ENCODE measurements around the gene ZNF785. TPM values are rescaled to one million over a fixed set of nuclear protein-coding genes. Genes with fewer than 3 reads are reported as not detected.

The ZNF785 gene
- total and polyA plus RNA-seq, 2 of the 13 experiments (the other 11 are each of a cell fraction or from before 2014, with no cell fraction given), result 0.01 TPM; not detected in 1

DNA sequence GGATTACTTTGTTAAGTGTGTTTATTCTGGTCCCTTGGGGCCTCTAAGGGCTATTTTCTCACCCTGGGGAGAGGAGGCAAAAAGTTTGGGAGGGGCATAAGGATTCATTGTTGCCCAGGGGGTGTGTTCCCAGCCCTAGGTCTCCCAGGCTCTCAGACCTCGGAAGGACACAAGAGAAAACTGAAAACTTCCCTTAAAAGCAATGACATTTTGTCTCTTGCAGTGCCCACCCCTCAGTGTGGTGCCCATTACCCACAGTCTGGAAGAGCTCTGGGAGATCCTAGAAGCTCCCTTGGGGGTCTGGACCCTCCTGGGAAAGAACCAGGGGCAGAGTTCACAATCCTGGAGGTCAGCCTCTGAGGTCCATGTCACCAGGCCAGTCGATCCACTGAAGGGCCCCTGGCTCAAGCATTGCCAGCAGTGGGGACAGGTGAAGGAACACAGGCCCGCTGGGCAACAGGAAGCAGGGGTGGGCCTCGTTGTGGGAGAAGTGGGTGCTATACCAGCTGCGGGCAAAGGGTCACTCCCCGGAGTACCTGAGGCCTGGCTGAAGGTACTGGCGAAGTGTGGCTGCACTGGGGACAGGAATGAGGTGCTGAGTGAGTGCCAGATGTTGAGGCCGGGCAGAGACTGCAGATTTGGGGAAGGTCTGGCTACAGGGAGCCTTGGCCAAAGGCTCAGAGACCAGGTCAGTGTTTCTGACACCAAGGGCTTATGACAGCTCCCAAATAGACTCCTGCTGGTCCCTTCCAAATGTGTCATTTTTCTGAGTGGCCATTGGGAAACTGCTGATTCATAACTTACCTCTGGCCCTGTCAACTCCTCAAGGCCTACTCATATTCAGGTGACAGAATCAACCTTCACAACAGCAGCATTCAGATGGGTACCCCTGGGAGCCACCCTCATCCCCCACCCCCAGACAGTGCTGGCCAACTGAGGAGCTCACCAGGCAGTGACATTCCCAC is 46.2 kb downstream of the ZNF785 start (continued):
- TF ChIP-seq PLRG1 (conservative IDR thresholded peaks at IDR 0.05) (no peak), ZNF546 (CRISPR knock-in tag; conservative IDR thresholded peaks at IDR 0.05) (no peak), ZFP41 (CRISPR knock-in tag; IDR thresholded peaks at IDR 0.05; ENCODE audit: borderline replicate concordance) (no peak), ZNF709 (CRISPR knock-in tag; IDR thresholded peaks at IDR 0.05) (no peak), NFE2 (CRISPR knock-in tag; IDR thresholded peaks at IDR 0.05) (no peak), SAP130 (CRISPR knock-in tag; IDR thresholded peaks at IDR 0.05; ENCODE audit: low read depth) (0 out of 2 replicates have a peak, but pooled peaks have one; percentile 20), FOXA1 (IDR thresholded peaks at IDR 0.05) (no peak), FOXA1 (CRISPR knock-in tag; IDR thresholded peaks at IDR 0.05) (no peak), CAMTA2 (CRISPR knock-in tag; IDR thresholded peaks at IDR 0.05; ENCODE audit: borderline replicate concordance) (no peak), HCFC1 (IDR thresholded peaks at IDR 0.05; ENCODE audit: low read depth, low read length) (no peak), KAT8 (CRISPR knock-in tag; IDR thresholded peaks at IDR 0.05) (no peak), ZNF720 (CRISPR knock-in tag; IDR thresholded peaks at IDR 0.05) (no peak), NBN (conservative IDR thresholded peaks at IDR 0.05) (no peak), YEATS4 (CRISPR knock-in tag; IDR thresholded peaks at IDR 0.05; ENCODE audit: borderline replicate concordance) (no peak), THYN1 (CRISPR knock-in tag; IDR thresholded peaks at IDR 0.05; ENCODE audit: borderline replicate concordance, low read depth) (no peak), ETV5 (CRISPR knock-in tag; IDR thresholded peaks at IDR 0.05; ENCODE audit: borderline replicate concordance) (peak; percentile 14; the same call in 1 of the 2 replicates), AKAP8 (CRISPR knock-in tag; IDR thresholded peaks at IDR 0.05) (peak; percentile 49; the same call in 1 of the 2 replicates)
- TF ChIP-seq, protein P1, sequence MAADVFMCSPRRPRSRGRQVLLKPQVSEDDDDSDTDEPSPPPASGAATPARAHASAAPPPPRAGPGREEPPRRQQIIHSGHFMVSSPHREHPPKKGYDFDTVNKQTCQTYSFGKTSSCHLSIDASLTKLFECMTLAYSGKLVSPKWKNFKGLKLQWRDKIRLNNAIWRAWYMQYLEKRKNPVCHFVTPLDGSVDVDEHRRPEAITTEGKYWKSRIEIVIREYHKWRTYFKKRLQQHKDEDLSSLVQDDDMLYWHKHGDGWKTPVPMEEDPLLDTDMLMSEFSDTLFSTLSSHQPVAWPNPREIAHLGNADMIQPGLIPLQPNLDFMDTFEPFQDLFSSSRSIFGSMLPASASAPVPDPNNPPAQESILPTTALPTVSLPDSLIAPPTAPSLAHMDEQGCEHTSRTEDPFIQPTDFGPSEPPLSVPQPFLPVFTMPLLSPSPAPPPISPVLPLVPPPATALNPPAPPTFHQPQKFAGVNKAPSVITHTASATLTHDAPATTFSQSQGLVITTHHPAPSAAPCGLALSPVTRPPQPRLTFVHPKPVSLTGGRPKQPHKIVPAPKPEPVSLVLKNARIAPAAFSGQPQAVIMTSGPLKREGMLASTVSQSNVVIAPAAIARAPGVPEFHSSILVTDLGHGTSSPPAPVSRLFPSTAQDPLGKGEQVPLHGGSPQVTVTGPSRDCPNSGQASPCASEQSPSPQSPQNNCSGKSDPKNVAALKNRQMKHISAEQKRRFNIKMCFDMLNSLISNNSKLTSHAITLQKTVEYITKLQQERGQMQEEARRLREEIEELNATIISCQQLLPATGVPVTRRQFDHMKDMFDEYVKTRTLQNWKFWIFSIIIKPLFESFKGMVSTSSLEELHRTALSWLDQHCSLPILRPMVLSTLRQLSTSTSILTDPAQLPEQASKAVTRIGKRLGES (CRISPR knock-in tag; IDR thresholded peaks at IDR 0.05; ENCODE audit: borderline replicate concordance), result no peak
- TF ChIP-seq, protein P2, sequence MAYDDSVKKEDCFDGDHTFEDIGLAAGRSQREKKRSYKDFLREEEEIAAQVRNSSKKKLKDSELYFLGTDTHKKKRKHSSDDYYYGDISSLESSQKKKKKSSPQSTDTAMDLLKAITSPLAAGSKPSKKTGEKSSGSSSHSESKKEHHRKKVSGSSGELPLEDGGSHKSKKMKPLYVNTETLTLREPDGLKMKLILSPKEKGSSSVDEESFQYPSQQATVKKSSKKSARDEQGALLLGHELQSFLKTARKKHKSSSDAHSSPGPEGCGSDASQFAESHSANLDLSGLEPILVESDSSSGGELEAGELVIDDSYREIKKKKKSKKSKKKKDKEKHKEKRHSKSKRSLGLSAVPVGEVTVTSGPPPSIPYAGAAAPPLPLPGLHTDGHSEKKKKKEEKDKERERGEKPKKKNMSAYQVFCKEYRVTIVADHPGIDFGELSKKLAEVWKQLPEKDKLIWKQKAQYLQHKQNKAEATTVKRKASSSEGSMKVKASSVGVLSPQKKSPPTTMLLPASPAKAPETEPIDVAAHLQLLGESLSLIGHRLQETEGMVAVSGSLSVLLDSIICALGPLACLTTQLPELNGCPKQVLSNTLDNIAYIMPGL (CRISPR knock-in tag; IDR thresholded peaks at IDR 0.05; ENCODE audit: borderline replicate concordance in 1 of 2, low read depth in 1 of 2), result no peak
- TF ChIP-seq, protein P3, sequence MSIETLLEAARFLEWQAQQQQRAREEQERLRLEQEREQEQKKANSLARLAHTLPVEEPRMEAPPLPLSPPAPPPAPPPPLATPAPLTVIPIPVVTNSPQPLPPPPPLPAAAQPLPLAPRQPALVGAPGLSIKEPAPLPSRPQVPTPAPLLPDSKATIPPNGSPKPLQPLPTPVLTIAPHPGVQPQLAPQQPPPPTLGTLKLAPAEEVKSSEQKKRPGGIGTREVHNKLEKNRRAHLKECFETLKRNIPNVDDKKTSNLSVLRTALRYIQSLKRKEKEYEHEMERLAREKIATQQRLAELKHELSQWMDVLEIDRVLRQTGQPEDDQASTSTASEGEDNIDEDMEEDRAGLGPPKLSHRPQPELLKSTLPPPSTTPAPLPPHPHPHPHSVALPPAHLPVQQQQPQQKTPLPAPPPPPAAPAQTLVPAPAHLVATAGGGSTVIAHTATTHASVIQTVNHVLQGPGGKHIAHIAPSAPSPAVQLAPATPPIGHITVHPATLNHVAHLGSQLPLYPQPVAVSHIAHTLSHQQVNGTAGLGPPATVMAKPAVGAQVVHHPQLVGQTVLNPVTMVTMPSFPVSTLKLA (IDR thresholded peaks at IDR 0.05), result no peak
- TF ChIP-seq, protein P4, sequence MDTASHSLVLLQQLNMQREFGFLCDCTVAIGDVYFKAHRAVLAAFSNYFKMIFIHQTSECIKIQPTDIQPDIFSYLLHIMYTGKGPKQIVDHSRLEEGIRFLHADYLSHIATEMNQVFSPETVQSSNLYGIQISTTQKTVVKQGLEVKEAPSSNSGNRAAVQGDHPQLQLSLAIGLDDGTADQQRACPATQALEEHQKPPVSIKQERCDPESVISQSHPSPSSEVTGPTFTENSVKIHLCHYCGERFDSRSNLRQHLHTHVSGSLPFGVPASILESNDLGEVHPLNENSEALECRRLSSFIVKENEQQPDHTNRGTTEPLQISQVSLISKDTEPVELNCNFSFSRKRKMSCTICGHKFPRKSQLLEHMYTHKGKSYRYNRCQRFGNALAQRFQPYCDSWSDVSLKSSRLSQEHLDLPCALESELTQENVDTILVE (CRISPR knock-in tag; IDR thresholded peaks at IDR 0.05), result no peak
